ENCODE results near the gene CHPF.

GRCh38 chr2:219592736-219593135 is 49.1 kb upstream of the CHPF start:
- TF ChIP-seq ZNF384 (IDR thresholded peaks at IDR 0.05) (no peak), FOXM1 (IDR thresholded peaks at IDR 0.05; ENCODE audit: borderline replicate concordance) (no peak), LEF1 (IDR thresholded peaks at IDR 0.05; ENCODE audit: borderline replicate concordance) (no peak), PKNOX1 (IDR thresholded peaks at IDR 0.05) (no peak), HDGF (IDR thresholded peaks at IDR 0.05; ENCODE audit: borderline replicate concordance) (no peak)
